ENCODE measurements around the gene BLOC1S3. TPM values are rescaled to one million over a fixed set of nuclear protein-coding genes. Genes with fewer than 3 reads are reported as not detected.

BLOC1S3 gene
- total and polyA plus RNA-seq, 2 of the 13 experiments (the other 11 are each of a cell fraction or from before 2014, with no cell fraction given): 4.3 to 4.8 TPM

DNA sequence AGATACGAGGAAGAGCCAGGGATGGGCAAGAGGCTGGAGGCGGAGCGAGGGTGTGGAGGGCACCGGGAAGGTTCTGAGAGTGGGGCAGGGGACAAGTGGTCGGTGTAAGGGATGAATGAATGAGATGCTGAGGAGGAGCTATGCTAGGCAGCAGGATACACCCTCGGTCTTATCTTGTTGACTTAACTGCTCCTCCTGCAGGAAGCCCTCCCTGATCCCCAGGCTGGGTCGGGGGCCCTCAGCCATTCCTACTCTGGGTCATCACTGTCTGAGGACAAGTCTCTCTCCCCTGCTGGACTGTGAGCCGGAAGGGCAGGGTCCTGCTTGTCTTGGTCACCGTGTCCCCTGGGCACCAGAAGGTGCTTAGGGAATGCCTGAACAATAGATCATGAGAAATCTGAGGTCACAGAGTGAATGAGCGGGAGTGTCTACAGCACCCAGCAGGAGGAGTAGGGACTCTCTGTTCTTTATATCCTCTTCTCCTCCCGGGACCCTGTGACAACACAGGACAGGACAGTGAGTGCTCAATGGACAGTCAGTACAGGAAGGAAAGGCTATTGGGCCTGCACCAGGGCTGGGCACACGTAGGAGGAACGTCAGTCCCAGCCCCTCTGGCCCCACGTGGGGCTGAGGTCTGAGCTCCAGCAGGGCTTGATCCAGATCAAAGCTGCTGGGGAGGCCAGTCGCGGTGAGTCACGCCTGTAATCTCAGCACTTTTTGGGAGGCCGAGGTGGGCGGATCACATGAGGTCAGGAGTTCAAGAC is 24.3 kb upstream of the BLOC1S3 start (continued):
- TF ChIP-seq, protein P1, sequence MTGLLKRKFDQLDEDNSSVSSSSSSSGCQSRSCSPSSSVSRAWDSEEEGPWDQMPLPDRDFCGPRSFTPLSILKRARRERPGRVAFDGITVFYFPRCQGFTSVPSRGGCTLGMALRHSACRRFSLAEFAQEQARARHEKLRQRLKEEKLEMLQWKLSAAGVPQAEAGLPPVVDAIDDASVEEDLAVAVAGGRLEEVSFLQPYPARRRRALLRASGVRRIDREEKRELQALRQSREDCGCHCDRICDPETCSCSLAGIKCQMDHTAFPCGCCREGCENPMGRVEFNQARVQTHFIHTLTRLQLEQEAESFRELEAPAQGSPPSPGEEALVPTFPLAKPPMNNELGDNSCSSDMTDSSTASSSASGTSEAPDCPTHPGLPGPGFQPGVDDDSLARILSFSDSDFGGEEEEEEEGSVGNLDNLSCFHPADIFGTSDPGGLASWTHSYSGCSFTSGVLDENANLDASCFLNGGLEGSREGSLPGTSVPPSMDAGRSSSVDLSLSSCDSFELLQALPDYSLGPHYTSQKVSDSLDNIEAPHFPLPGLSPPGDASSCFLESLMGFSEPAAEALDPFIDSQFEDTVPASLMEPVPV (CRISPR knock-in tag; IDR thresholded peaks at IDR 0.05): no peak
- TF ChIP-seq ZKSCAN5 (CRISPR knock-in tag; IDR thresholded peaks at IDR 0.05) (no peak), ZNF766 (CRISPR knock-in tag; IDR thresholded peaks at IDR 0.05; ENCODE audit: borderline replicate concordance) (no peak), ZNF30 (CRISPR knock-in tag; IDR thresholded peaks at IDR 0.05) (no peak), MLLT10 (CRISPR knock-in tag; IDR thresholded peaks at IDR 0.05) (no peak), TGIF2 (CRISPR knock-in tag; IDR thresholded peaks at IDR 0.05) (no peak), MAFK (conservative IDR thresholded peaks at IDR 0.05 in 1 of 2, IDR thresholded peaks at IDR 0.05 in 1 of 2; ENCODE audit: low read length in 2 of 2) (no peak), ZNF124 (CRISPR knock-in tag; IDR thresholded peaks at IDR 0.05) (no peak), MED8 (CRISPR knock-in tag; IDR thresholded peaks at IDR 0.05; ENCODE audit: insufficient replicate concordance) (no peak), PCBP2 (optimal IDR thresholded peaks at IDR 0.05; ENCODE audit: low read depth, low read length, poor library complexity, severe bottlenecking) (no peak), GABPA (IDR thresholded peaks at IDR 0.05; ENCODE audit: low read depth, low read length) (no peak), GABPA (CRISPR knock-in tag; IDR thresholded peaks at IDR 0.05; ENCODE audit: low read depth) (peak; percentile 25; the same call in 1 of the 2 replicates), HDAC2 (CRISPR knock-in tag; IDR thresholded peaks at IDR 0.05) (0 out of 2 replicates have a peak, but pooled peaks have one; percentile 6), ZNF12 (CRISPR knock-in tag; IDR thresholded peaks at IDR 0.05) (no peak), ZNF598 (CRISPR knock-in tag; IDR thresholded peaks at IDR 0.05; ENCODE audit: borderline replicate concordance) (no peak), FOXM1 (CRISPR knock-in tag; IDR thresholded peaks at IDR 0.05) (no peak), TEAD3 (CRISPR knock-in tag; optimal IDR thresholded peaks at IDR 0.05; ENCODE audit: borderline replicate concordance) (peak; percentile 50), ZKSCAN1 (IDR thresholded peaks at IDR 0.05; ENCODE audit: low read length) (0 out of 2 replicates have a peak, but pooled peaks have one; percentile 8)
- TF ChIP-seq, protein P2, sequence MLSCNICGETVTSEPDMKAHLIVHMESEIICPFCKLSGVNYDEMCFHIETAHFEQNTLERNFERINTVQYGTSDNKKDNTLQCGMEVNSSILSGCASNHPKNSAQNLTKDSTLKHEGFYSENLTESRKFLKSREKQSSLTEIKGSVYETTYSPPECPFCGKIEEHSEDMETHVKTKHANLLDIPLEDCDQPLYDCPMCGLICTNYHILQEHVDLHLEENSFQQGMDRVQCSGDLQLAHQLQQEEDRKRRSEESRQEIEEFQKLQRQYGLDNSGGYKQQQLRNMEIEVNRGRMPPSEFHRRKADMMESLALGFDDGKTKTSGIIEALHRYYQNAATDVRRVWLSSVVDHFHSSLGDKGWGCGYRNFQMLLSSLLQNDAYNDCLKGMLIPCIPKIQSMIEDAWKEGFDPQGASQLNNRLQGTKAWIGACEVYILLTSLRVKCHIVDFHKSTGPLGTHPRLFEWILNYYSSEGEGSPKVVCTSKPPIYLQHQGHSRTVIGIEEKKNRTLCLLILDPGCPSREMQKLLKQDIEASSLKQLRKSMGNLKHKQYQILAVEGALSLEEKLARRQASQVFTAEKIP (CRISPR knock-in tag; IDR thresholded peaks at IDR 0.05; ENCODE audit: borderline replicate concordance): no peak
- TF ChIP-seq, protein P3, sequence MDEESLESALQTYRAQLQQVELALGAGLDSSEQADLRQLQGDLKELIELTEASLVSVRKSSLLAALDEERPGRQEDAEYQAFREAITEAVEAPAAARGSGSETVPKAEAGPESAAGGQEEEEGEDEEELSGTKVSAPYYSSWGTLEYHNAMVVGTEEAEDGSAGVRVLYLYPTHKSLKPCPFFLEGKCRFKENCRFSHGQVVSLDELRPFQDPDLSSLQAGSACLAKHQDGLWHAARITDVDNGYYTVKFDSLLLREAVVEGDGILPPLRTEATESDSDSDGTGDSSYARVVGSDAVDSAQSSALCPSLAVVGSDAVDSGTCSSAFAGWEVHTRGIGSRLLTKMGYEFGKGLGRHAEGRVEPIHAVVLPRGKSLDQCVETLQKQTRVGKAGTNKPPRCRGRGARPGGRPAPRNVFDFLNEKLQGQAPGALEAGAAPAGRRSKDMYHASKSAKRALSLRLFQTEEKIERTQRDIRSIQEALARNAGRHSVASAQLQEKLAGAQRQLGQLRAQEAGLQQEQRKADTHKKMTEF (CRISPR knock-in tag; IDR thresholded peaks at IDR 0.05): peak; percentile 76
- TF ChIP-seq, protein P4, sequence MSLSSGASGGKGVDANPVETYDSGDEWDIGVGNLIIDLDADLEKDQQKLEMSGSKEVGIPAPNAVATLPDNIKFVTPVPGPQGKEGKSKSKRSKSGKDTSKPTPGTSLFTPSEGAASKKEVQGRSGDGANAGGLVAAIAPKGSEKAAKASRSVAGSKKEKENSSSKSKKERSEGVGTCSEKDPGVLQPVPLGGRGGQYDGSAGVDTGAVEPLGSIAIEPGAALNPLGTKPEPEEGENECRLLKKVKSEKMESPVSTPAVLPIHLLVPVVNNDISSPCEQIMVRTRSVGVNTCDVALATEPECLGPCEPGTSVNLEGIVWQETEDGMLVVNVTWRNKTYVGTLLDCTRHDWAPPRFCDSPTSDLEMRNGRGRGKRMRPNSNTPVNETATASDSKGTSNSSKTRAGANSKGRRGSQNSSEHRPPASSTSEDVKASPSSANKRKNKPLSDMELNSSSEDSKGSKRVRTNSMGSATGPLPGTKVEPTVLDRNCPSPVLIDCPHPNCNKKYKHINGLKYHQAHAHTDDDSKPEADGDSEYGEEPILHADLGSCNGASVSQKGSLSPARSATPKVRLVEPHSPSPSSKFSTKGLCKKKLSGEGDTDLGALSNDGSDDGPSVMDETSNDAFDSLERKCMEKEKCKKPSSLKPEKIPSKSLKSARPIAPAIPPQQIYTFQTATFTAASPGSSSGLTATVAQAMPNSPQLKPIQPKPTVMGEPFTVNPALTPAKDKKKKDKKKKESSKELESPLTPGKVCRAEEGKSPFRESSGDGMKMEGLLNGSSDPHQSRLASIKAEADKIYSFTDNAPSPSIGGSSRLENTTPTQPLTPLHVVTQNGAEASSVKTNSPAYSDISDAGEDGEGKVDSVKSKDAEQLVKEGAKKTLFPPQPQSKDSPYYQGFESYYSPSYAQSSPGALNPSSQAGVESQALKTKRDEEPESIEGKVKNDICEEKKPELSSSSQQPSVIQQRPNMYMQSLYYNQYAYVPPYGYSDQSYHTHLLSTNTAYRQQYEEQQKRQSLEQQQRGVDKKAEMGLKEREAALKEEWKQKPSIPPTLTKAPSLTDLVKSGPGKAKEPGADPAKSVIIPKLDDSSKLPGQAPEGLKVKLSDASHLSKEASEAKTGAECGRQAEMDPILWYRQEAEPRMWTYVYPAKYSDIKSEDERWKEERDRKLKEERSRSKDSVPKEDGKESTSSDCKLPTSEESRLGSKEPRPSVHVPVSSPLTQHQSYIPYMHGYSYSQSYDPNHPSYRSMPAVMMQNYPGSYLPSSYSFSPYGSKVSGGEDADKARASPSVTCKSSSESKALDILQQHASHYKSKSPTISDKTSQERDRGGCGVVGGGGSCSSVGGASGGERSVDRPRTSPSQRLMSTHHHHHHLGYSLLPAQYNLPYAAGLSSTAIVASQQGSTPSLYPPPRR (CRISPR knock-in tag; IDR thresholded peaks at IDR 0.05; ENCODE audit: borderline replicate concordance): peak; percentile 82

Measured in HepG2 (cell line).